ENCODE results near the gene PNPLA1.

DNA sequence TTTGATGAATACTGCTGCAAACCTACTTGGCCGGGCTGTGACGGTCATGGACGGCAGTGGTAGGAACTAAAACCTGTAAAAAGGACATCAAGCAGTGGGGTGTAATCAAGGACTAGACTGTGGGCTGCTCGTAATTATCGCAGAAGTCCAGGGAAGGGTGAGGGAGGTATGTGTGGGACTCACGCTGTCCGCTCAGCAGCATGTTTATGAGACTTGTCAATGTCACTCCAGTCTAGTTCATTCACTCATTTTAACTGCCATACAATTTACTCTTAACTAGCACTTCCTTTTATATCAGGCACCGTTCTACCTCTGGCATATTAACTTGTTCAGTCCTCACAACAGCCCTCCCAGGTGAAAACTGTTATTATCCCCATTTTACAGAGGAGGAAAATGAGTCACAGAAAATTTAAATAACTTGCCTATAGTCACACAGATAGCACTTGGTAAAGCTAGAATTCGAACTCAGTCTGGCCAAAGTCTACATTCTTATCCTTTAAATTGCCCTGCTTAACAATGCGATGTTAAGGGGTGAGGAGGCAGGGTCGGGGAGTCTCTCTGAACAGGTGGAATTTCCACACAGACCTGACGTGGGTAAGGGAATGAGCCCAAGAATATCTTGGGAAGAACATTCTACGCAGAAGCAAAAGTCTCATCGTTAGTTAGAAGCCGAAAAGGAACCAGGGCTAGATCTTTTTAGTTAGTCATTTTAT, 4.1 kb downstream of the PNPLA1 start:
- TF ChIP-seq ESRRG (CRISPR knock-in tag; IDR thresholded peaks at IDR 0.05) (no peak), TCF4 (CRISPR knock-in tag; IDR thresholded peaks at IDR 0.05; ENCODE audit: borderline replicate concordance) (no peak), ZFP3 (CRISPR knock-in tag; IDR thresholded peaks at IDR 0.05) (no peak), PPARA (CRISPR knock-in tag; IDR thresholded peaks at IDR 0.05; ENCODE audit: borderline replicate concordance) (no peak), ZFP30 (CRISPR knock-in tag; IDR thresholded peaks at IDR 0.05) (no peak), RARB (CRISPR knock-in tag; IDR thresholded peaks at IDR 0.05) (no peak), ZNF70 (CRISPR knock-in tag; IDR thresholded peaks at IDR 0.05) (no peak)
- TF ChIP-seq, protein P1, sequence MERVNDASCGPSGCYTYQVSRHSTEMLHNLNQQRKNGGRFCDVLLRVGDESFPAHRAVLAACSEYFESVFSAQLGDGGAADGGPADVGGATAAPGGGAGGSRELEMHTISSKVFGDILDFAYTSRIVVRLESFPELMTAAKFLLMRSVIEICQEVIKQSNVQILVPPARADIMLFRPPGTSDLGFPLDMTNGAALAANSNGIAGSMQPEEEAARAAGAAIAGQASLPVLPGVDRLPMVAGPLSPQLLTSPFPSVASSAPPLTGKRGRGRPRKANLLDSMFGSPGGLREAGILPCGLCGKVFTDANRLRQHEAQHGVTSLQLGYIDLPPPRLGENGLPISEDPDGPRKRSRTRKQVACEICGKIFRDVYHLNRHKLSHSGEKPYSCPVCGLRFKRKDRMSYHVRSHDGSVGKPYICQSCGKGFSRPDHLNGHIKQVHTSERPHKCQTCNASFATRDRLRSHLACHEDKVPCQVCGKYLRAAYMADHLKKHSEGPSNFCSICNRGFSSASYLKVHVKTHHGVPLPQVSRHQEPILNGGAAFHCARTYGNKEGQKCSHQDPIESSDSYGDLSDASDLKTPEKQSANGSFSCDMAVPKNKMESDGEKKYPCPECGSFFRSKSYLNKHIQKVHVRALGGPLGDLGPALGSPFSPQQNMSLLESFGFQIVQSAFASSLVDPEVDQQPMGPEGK (CRISPR knock-in tag; IDR thresholded peaks at IDR 0.05; ENCODE audit: borderline replicate concordance), result no peak
